GM21717 (cell line): Measurements from ENCODE around the gene PSMA3.

ENCODE experiments used
- ATAC-seq: cut with Tn5 transposase; IDR thresholded peaks from one replicate; pipeline ENCODE4 v1.9.1; 2021; ENCODE audit warnings: mild to moderate bottlenecking, moderate library complexity; ENCODE audit not compliant: unreplicated experiment

Gene PSMA3

DNA sequence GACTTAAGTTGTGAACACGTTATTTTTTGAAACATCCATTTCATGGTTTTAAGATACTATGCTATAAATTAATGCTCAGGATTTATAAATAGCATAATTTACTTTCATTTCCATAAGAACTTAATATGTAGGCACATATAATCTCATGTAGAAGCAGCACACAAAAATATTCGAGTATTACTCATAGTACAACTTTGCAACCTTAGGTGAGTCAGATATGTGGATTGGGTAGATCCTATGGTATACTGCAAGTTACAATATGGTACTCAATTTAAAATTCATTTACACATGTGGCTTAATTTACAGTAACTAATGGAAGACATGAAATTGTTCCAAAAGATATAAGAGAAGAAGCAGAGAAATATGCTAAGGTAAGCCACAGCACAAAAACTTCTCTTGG is 26.0 kb downstream of the PSMA3 start:
- no peak for ATAC-seq

- no peak for ATAC-seq
These were observed 28.1 kb downstream of the PSMA3 start for GRCh38 chr14:58272588-58273372.

- no peak for ATAC-seq
These were observed 30.2 kb downstream of the PSMA3 start for GRCh38 chr14:58274881-58275280.

- no peak for ATAC-seq
These were observed 31.0 kb downstream of the PSMA3 start for GRCh38 chr14:58275527-58276190.

DNA sequence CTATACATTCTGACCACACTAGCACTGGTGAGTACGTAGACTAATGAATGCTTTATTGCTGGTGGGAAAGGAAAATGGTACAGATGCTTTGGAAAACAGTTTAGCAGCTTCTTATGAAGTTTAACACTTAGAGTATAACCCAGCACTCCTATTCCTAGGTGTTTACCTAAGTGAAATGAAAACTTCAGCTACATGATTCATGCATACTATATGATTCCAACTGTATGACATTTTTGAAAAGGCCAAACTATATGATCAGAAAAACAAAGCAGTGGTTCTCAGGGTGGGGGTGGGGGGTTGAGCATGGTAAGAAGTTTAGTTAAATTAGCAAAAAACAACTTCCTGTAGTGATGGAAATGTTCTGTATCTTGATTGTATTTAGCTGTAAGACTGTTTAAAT is 31.6 kb downstream of the PSMA3 start:
- ATAC-seq = no peak

DNA sequence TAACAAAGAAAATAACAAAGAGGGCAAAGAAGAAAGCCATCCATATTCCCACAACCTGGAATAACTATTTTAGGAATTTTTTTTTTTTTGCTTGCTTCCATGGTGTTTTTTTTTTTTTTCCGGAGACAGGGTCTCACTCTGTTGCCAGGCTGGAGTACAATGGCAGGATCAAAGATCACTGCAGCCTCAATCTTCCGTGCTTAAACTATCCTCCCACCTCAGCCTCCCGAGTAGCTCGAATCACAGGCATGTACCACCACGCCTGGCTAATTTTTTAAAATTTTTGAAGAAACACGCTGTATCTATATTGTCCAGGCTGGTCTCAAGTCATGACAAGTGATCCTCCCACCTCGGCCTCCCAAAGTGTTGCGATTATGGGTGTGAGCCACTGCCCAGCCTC is 33.5 kb downstream of the PSMA3 start:
- ATAC-seq = no peak

DNA sequence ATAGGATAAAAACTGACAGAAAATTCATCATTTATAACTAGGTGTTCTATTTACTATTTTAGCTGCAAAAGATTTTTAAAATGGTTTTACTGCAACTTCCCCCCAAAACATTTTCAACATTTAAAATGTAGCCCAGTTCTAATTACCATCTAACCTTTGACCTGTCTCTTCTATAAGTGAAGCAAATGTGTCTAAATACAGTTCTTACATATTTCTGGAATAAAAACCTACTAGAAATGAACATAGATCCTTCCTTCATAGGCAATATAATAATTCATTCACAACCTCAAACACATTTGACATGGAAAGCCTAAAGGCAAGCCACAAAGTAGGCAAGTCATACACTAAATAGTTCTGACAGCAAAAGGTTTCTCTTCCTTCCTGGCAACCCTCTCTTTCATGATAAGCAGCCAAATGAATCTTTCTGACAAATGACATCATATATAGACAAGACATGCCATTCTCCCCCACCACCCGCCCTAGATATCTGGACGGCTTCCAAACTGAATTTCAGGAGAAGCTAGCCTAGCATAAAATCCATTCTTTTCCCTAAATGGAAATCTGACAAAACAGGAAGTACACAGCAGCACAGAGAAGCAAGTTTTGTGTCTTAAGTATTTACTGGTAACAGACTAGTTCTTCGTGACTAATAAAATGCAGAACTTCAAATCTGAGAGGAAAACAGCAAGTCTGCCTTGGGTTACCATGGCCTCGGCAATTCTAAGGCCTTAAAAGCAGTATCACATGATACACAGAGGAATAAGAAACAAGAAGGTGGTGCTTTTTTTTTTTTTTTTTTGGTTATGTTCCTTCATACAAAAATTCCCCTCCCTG is 36.5 kb downstream of the PSMA3 start:
- peak; percentile 77 for ATAC-seq

- no peak for ATAC-seq
These were observed 37.3 kb downstream of the PSMA3 start for GRCh38 chr14:58281969-58282368.

DNA sequence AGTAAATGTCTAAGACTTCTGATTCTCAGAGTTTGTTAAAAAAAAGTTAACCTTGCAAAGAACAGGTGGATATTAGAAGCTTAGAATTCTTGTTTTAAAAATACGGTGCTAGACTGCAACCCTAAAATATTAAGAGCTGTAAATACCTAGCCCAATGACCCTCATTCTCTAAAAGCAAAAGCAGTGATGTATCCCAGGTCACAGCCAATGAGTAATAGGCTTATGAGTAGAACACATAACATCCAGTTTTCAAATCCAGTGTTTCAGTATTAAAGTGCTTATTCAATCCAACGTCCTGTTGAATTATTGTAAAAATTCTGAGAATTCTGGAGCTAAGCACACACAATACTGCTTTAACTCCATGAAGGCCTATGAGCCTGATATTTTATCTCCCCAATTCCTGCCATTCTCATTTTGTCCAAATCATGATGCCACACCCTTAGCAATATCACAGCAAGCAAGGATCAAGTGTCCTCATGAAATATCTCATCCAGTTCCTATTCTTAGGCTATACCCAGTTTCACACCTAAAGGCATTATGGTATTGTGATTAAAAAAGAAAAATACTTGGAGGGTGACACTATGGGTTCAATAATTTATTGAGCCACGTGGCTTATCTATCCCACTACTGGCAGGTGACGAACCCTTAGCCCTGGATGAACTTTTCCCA is 38.4 kb downstream of the PSMA3 start:
- ATAC-seq = no peak

DNA sequence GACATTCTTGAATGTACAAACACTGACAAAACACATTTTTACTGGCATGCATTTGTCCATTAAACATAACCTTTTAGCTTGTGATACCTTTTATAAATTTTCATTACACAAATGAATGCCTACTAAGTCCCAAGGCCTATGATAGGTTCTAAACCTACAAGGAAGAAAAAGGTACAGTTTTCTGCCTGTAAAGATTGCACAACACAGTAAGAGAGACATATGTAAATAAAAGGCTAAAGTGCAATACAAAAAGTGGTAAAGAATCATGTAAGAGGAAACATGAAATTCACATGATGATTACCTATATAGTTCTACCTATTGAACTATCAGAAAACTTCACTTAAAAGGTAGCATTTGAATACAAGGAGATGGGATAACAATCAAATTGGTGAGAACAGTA is 39.1 kb downstream of the PSMA3 start:
- ATAC-seq = no peak

GRCh38 chr14:58285132-58285531 is 40.5 kb downstream of the PSMA3 start:
- ATAC-seq = no peak

DNA sequence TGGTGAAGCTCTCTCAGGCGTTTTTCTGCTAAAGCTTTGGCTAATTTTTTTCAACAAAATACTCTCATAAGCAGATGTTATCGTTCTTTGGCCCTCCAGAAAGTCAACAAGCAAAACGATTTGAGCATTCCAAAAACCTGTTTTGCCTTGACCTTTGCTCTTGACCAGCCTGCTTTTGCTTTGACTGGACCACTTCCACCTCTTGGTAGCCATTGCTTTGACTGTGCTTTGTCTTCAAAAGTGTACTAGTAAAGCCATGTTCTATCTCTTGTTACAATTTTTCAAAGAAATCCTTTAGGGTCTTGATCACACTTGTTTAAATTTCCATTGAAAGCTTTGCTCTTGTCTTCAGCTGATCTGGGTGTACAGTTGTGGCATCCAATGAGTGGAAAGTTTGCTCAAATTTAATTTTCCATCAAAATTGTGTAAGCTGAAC is 43.0 kb downstream of the PSMA3 start:
- no peak for ATAC-seq

DNA sequence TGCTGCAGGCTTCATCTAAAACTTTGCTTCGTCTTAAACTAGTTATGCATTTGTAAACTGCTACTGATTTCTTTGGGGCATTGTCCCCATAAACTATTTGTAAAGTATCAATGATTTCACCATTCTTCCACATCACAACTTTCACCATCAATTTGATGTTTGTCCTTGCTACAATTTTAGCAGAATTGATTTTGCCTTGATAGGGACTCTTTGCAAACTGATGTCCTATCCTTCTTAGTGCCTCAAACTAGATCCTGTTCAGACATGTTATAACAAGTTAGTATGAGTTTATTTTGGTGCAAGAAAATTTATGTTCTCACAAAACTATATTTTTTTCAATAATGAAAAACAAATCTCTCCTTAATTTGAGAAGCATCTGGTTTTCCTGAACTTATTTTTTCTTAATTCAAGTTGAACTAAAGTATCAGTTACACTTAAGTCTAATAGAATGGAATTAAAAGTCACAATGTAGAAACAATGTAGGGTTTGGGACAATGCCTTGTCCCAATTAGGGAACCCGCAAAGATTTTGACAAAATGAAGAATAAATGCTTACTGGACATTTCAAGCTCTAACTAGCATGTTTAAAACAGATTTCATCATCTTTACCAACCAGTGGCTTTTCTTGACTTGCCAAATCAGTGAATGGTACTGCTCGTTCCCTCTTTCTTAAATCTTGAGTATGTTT is 43.6 kb downstream of the PSMA3 start:
- no peak for ATAC-seq

GRCh38 chr14:58291646-58292045 is 47.0 kb downstream of the PSMA3 start:
- ATAC-seq = no peak

DNA sequence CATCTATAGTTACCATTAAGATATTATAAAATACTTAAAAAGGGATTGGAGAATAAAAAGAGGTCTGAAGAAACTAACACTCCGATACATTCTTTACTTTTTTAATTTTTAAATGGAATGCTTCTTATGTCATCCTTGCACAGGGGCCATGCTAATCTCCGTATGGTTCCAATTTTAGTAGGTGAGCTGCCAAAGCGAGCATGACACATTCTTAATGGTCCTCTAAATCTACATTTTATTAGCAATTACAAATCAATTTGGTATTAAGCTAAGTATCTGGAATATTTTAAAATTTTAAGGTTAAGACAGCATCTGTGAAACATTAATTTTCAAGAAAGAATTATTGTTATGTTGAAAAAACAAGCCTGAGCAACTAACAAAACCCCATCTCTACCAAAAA is 47.5 kb downstream of the PSMA3 start:
- ATAC-seq = no peak

- ATAC-seq = no peak
These were observed 49.6 kb downstream of the PSMA3 start for GRCh38 chr14:58294201-58294600.

- ATAC-seq = no peak
These were observed 52.1 kb downstream of the PSMA3 start for GRCh38 chr14:58296726-58297125.

DNA sequence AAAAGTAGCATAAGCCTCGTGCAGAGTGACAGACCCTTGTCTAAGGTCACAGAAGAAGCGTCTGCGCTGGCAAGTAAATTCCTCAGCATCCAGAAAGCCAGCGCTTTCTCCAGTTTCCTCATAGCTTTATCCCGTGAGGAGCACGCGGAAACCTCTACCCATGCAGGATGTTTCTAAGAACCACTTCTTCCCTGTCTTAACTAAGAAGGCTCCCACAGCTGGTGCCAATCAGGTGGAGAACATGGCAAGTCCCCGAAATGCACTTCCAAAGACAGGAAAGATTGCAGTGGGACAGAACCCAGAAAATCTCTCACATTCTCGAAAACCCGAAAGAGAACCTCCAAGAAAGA is 52.7 kb downstream of the PSMA3 start:
- ATAC-seq = no peak

- peak; percentile 85 for ATAC-seq
These were observed 53.3 kb downstream of the PSMA3 start for GRCh38 chr14:58297762-58298476.
